ENCODE measurements around the gene AQP12B.
"Not testable (repeated sequence)": the region's sequence is repeated elsewhere in the genome, so short reads cannot be mapped to it uniquely, and the experiment has no call there.

AQP12B gene

DNA sequence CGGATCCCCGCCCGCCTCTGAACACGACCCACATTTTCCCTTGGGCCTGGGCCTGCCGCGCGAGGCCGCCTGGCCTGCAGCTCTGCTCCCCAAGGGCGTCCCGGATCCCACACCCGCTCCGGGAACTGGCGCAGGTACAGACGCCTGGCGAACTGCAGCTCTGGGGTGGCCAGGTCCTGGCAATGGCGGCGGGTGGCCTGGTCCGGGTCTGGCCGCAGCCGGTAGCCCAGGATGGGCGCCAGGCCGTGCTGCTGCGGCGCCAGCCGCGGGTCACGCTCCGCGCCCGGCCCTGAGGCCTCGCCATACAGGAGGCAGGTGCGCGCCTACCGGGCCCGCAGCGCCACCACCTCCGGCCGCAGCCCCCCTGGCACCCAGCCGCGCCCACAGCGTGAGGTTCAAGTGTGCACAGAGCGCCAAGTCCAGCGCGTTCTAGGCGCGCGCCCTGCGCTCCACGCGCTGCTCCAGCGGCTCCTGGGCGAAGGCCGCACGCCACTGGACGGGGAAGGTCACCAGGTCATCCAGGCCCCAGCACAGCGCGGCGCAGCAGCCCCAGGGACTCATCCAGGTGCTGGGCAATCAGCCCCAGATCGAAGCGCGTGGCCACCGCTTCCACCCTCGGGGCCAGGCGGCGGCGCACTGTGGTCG lies 18.5 kb upstream of the AQP12B start:
- no peak for DNase-seq (ENCODE audit: low read depth in 2 of 2)

GRCh38 chr2:240700616-240701015 lies 17.9 kb upstream of the AQP12B start:
- not testable (repeated sequence) for DNase-seq (ENCODE audit: low read depth in 2 of 2)

- DNase-seq (ENCODE audit: low read depth in 2 of 2) = not testable (repeated sequence)
These were observed 17.1 kb upstream of the AQP12B start for GRCh38 chr2:240699835-240700234.

- DNase-seq (ENCODE audit: low read depth in 2 of 2) = not testable (repeated sequence)
These were observed 16.3 kb upstream of the AQP12B start for GRCh38 chr2:240698852-240699561.

- DNase-seq (ENCODE audit: low read depth in 2 of 2) = not testable (repeated sequence)
These were observed 13.8 kb upstream of the AQP12B start for GRCh38 chr2:240696469-240696868.

DNA sequence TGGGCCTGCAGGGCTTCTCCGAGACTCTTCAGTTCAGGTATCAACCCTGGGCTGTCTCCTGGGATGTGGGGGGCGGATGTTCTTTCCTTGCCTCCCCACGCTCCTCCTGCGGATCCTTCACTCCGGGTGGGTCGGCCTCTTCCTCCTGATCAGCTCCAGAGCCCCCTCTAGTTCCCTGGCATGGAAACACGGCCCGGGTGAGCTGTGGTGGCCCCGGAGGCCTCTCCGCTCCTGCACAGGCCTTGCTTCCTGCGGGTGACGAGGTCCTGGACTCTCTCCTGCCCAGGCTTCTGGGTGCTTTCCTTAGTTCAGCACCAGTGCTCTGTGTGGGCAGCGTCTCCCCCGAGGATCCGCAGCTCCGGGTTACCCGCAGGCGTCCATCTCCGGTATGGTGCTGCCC lies 12.9 kb upstream of the AQP12B start:
- DNase-seq (ENCODE audit: low read depth in 2 of 2) = not testable (repeated sequence)

DNA sequence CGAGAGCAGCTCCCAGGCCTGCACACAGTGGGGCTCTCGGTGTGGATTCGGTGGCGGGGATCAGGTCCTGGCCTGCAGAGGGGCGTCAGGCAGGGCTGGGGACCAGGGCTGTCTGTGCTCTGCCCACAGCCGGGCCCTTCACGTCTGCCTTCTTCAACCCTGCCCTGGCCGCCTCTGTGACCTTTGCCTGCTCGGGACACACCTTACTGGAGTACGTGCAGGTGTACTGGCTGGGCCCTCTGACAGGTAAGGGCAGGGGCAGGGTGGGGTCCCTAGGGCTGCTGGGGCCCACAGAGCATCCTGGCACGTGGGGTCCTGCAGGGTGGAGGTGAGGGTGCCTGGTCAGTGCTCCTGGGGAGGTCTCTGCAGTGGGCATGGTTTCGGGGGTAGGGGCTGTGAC lies 11.6 kb upstream of the AQP12B start:
- DNase-seq (ENCODE audit: low read depth in 2 of 2) = not testable (repeated sequence)

- DNase-seq (ENCODE audit: low read depth in 2 of 2) = not testable (repeated sequence)
These were observed 10.2 kb upstream of the AQP12B start for GRCh38 chr2:240692583-240693561.

GRCh38 chr2:240691631-240692420 lies 9.1 kb upstream of the AQP12B start, which contains the start of gene AQP12A:
TSS of gene AQP12A (plus strand) at chr2:240691866. CDS start at chr2:240691914, 48 bp downstream.
- not testable (repeated sequence) for DNase-seq (ENCODE audit: low read depth in 2 of 2)

- DNase-seq (ENCODE audit: low read depth in 2 of 2) = not testable (repeated sequence)
These were observed 8.4 kb upstream of the AQP12B start for GRCh38 chr2:240691075-240691427.

GRCh38 chr2:240690421-240691074 lies 7.9 kb upstream of the AQP12B start:
- not testable (repeated sequence) for DNase-seq (ENCODE audit: low read depth in 2 of 2)

DNA sequence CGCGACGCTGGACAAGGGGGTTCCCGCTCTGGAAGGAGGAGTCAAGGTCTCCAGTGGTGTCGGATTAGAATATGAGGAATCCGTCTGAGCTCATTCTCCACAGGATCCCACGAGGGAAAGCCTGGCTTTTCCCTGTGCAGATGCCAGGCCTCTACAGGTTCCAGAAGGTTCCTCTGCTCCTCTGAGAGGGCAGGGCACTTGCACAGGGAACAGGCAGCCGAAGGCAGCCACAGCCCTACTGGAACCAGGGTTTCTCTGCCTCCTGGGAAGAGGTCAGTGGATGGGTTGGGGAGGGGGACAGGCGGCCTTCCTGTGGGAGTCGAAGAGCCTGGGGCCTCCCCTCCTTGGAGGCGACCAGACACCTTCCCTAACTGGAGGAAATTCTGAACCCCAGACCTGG lies 7.3 kb upstream of the AQP12B start:
- no peak for DNase-seq (ENCODE audit: low read depth in 2 of 2)

DNA sequence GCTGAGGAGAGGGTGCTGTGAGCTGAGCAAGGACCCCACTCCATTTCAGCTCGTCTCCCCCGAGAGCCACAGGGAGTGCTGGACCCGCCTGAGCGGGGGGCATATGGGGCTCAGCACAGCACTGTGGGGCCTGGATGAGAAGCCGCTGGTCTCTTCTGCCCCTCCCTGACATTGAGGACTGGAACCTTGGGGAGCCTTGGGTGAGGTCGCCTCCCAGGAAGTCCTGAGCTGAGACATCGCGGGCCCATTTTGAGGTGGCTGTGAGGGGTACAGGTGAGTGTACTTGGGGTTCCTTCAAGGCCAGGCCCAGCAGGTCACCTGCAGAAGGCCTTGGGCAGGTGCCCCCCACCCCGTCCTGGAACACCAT lies 5.9 kb upstream of the AQP12B start:
- no peak for DNase-seq (ENCODE audit: low read depth in 2 of 2)

DNA sequence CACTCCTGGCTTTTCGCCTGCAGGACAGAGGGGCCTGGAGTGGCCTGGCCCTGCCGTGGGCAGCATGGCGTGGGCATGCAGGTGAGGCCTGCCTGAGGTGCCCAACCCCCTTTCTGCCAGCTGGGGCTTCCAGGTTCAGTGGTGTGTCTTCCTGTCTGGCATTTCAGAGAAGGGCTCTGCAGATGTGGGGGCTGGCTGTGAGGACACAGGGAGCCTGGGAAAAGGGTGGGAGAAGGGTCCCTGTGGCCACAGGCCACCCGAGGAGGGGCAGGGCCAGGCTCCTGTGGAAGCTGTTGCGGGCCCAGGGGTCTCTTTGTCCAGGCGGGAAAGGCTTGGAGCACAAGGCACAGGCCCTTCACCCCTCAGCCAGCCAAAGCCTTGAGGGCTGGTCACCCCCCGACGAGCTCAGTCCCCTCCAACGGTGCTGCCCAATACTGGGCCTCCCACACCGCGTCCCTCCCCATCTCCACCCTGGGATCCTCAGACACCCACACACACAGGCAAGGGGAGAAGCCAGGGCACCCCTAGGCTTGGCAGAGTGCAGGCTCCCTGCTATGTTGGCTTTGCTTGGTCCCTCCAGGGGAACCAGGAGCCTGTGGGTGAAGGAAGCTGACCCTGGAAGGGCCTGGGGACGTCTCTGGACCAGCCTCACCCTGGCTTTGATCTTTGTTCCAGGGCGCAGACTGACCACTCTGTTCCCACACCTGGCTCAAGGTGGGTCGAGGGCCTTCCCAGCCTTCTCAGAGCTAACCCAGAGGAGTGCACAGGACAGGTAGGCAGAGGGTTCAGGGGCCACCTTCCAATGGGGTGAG lies 5.3 kb upstream of the AQP12B start:
- DNase-seq (ENCODE audit: low read depth in 2 of 2) = no peak

DNA sequence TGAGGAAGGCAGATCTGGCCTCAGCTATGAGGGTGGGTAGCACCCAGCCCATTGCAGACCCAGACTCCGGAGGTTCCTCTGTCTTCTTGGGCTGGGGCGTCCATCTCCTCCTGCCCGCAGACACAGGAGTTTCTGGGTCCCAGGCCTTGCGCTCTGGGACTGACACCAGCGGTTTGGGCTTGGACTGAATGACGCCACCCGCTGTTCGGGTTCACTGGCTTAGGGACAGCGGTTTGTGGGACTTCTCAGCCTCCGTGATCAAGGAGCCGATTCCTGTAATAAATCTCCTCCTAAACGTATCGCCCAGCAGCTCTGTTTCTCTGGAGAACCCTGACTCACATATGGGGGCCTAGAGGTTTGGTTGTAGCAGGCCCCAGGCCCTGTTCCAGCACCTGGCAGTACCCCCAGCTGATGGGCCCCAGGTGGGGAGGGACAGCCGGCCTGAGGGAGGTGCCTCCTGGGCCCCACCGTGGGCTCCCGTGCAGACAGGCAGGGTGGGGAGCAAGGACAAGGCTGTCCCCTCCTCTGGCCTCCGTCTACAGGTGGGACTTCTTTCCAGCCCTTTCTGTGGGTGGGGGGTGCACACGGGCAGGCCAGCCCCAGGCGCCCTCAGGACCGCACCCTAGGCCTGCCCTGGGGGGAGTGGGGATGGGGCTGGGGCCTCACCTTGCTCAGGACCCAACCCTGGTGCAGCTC lies 4.5 kb upstream of the AQP12B start:
- DNase-seq (ENCODE audit: low read depth in 2 of 2) = no peak

DNA sequence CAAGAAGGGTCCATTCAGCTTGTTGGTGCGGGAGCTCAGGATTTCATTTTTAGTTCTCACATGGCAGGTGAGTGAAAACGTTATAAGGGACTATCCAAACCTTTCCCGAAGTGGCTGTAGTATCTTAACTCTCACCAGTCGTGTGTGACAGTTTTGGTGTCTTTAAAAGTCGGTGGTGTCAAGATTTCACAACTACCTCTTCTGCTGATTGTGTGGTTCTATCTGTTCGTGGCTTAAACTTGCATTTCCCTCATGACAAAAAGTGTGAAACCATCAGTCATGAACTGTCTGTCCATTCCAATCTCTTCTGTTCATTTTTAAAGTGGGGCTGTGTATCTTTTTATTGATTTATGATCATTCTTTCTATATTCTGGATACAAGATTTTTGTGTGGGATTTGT lies 3.8 kb upstream of the AQP12B start:
- DNase-seq (ENCODE audit: low read depth in 2 of 2) = no peak

DNA sequence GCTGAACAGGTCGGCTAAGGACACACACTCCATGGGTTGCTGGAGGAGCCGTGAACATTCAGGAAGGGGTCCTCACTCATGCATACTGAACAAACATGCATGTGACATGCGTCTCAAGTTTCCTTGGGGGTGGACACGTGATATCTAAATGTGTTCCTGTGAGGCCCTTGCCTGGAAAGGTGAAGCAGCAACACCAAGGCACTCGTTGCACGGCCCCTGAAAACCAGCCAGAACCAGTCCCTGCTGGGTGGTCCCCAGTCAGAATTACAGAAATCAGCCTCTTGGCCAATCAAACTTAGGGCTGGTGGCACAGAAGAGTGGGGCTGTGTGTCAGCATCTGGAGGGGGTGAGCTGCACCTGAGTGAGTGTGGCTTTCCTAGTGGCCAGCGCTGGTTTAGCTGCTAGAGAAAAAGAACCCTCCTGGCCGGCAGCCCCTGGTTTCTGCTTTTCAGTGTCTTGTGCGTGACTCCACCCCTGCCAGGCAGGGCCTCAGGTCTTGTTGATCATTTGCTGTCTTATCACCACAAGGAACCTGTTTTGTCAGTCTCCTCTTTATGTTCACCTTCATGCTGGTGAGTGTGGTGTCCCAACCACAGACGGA lies 3.2 kb upstream of the AQP12B start:
- DNase-seq (ENCODE audit: low read depth in 2 of 2) = no peak

GRCh38 chr2:240683980-240684728 lies 1.5 kb upstream of the AQP12B start:
- DNase-seq (ENCODE audit: low read depth in 2 of 2) = not testable (repeated sequence)

Data from activated CD4-positive, alpha-beta T cell treated with anti-CD3 and anti-CD28 coated beads for 24 hours (primary cell).